K562 (cell line): Measurements from ENCODE around the gene LRRC25. TPM values are rescaled to one million over a fixed set of nuclear protein-coding genes. Genes with fewer than 3 reads are reported as not detected.

Experiments used
- CTCFL ChIP-seq: IDR thresholded peaks from 2 replicates; pipeline ENCODE4 v1.6.1; 2011; ENCODE audit warnings: borderline replicate concordance, low read depth, mild to moderate bottlenecking, moderate library complexity, low read length; ENCODE audit not compliant: insufficient read depth, poor library complexity, severe bottlenecking
- DEAF1 ChIP-seq: fragments of 450-650 bp; formaldehyde crosslinking; IDR thresholded peaks from 2 replicates; pipeline ENCODE4 v1.4.0; 2020; ENCODE audit warnings: mild to moderate bottlenecking, moderate library complexity
- EP400 ChIP-seq: fragments of 450-650 bp; IDR thresholded peaks from 2 replicates; pipeline ENCODE4 v1.6.1; 2017; ENCODE audit warnings: antibody characterized with exemption, mild to moderate bottlenecking, moderate library complexity
- HMGXB4 ChIP-seq: sonication (generic); formaldehyde crosslinking; IDR thresholded peaks from 2 replicates; pipeline ENCODE4 v1.8.1; 2023; ENCODE audit warnings: mild to moderate bottlenecking, missing genetic modification reagents
- MBD2 ChIP-seq: sonication (generic); IDR thresholded peaks from 2 replicates; pipeline ENCODE4 v1.6.1; 2016; ENCODE audit warnings: low read depth, borderline replicate concordance
- MCM3 ChIP-seq: fragments of 450-650 bp; IDR thresholded peaks from 2 replicates; pipeline ENCODE4 v1.6.1; 2016
- MLLT1 ChIP-seq, 2 experiments: fragments of 450-650 bp; IDR thresholded peaks; 2 replicates each; pipeline ENCODE4 v1.6.1; 2016
- PATZ1 ChIP-seq: fragments of 250-450 bp; sonication (Bioruptor Pico); IDR thresholded peaks from 2 replicates; pipeline ENCODE4 v1.5.0; 2020; ENCODE audit warnings: mild to moderate bottlenecking, borderline replicate concordance
- PCBP2 ChIP-seq: fragments of 200-400 bp; formaldehyde crosslinking; IDR thresholded peaks from 2 replicates; pipeline ENCODE4 v1.6.1; 2018; ENCODE audit warnings: low read length, low read depth, mild to moderate bottlenecking, moderate library complexity; ENCODE audit not compliant: poor library complexity, severe bottlenecking
- TARDBP ChIP-seq: fragments of 450-650 bp; IDR thresholded peaks from 2 replicates; pipeline ENCODE4 v1.6.1; 2016
- ZNF280B ChIP-seq: fragments of 250-450 bp; sonication (Bioruptor Pico); IDR thresholded peaks from 2 replicates; pipeline ENCODE4 v1.5.1; 2021; ENCODE audit warnings: mild to moderate bottlenecking
- ZNF408 ChIP-seq: fragments of 250-450 bp; sonication (Bioruptor Pico); IDR thresholded peaks from 2 replicates; pipeline ENCODE4 v1.4.0; 2020; ENCODE audit warnings: low read depth, mild to moderate bottlenecking, moderate library complexity
- ZNF586 ChIP-seq: fragments of 450-650 bp; formaldehyde crosslinking; conservative IDR thresholded peaks from 2 replicates; pipeline ENCODE4 v1.4.0; 2020; ENCODE audit warnings: mild to moderate bottlenecking, moderate library complexity
- polyA plus RNA-seq, 8 experiments: library from polyadenylated mRNA; depleted of rRNA in 4 of 8; stranded (reverse) in 5 of 8; unstranded in 3 of 8; fragments of >200 nt; fragmentation: Nextera tagmentation in 2 of 8; fragmentation: Illumina TruSeq in 1 of 8; extraction: Ambion mirVana in 2 of 8; extraction: Trizol in 1 of 8; gene quantifications; 2 replicates each; pipeline versions ENCODE4 v1.2.1 to v1.2.3, GENCODE V29; 2011 to 2014; ENCODE audit warnings: inconsistent platforms in 1 of 8, missing spikeins in 1 of 8
- total RNA-seq, 7 experiments: library from RNA; depleted of rRNA in 6 of 7; stranded (reverse); fragments of >200 nt in 6 of 7; fragmentation: Illumina TruSeq in 2 of 7; extraction: Trizol in 2 of 7; gene quantifications; 2 replicates each; pipeline versions ENCODE4 v1.2.1 to v1.2.3, GENCODE V29; 2011 to 2021; ENCODE audit warnings: low replicate concordance in 1 of 7

The LRRC25 gene
- total and polyA plus RNA-seq, 9 of the 15 experiments (the other 6 are each of a cell fraction or from before 2014, with no cell fraction given): 0.07 to 0.36 (median 0.10) TPM; not detected in 3

GRCh38 chr19:18433735-18434398 is 36.4 kb upstream of the LRRC25 start (continued):
- TF ChIP-seq PCBP2 (no peak), DEAF1 (no peak), CTCFL (no peak), TARDBP (no peak), ZNF586 (CRISPR knock-in tag) (no peak), MBD2 (no peak), HMGXB4 (CRISPR knock-in tag) (no peak), PATZ1 (CRISPR knock-in tag) (0 out of 2 replicates have a peak, but pooled peaks have one; percentile 16), ZNF280B (CRISPR knock-in tag) (no peak), EP400 (no peak), ZNF408 (CRISPR knock-in tag) (no peak), MLLT1 (IDR thresholded peaks at IDR 0.05) (no peak), MCM3 (no peak)
